ACC112 (cell line): ENCODE results near the gene RBL2.
"Not testable (repeated sequence)": the region's sequence is repeated elsewhere in the genome, so short reads cannot be mapped to it uniquely, and the experiment has no call there.

Experiments
- H2AFZ ChIP-seq: fragments of 200-600 bp; sonication (generic); one replicate; pipeline ENCODE4 v1.6.0; 2017; ENCODE audit warnings: antibody characterized with exemption, low read length; ENCODE audit not compliant: unreplicated experiment
- H3K27ac ChIP-seq: fragments of 200-600 bp; sonication (generic); 2 replicates; pipeline ENCODE4 v1.5.1; 2014; ENCODE audit warnings: low read depth, mild to moderate bottlenecking, antibody characterized with exemption, low read length, moderate library complexity
- H3K27me3 ChIP-seq: fragments of 200-600 bp; sonication (generic); 2 replicates; pipeline ENCODE4 v1.6.1; 2014; ENCODE audit warnings: mild to moderate bottlenecking, antibody characterized with exemption, low read length, moderate library complexity, mixed read lengths; ENCODE audit not compliant: insufficient read depth
- H3K36me3 ChIP-seq: fragments of 200-600 bp; sonication (generic); 2 replicates; pipeline ENCODE4 v1.6.1; 2016; ENCODE audit warnings: mild to moderate bottlenecking, antibody characterized with exemption, low read length, moderate library complexity, mixed read lengths; ENCODE audit not compliant: insufficient read depth
- H3K4me1 ChIP-seq: fragments of 200-600 bp; sonication (generic); one replicate; pipeline ENCODE4 v1.6.1; 2016; ENCODE audit warnings: low read length, mixed read lengths; ENCODE audit not compliant: insufficient read depth, unreplicated experiment, control insufficient read depth
- H3K4me3 ChIP-seq: fragments of 200-600 bp; sonication (generic); 2 replicates; pipeline ENCODE4 v1.5.1; 2014; ENCODE audit warnings: mild to moderate bottlenecking, low read depth, low read length
- H3K79me2 ChIP-seq: fragments of 200-600 bp; sonication (generic); one replicate; pipeline ENCODE4 v1.6.0; 2016; ENCODE audit warnings: low read length; ENCODE audit not compliant: control insufficient read depth, unreplicated experiment, insufficient read depth

RBL2 gene

DNA sequence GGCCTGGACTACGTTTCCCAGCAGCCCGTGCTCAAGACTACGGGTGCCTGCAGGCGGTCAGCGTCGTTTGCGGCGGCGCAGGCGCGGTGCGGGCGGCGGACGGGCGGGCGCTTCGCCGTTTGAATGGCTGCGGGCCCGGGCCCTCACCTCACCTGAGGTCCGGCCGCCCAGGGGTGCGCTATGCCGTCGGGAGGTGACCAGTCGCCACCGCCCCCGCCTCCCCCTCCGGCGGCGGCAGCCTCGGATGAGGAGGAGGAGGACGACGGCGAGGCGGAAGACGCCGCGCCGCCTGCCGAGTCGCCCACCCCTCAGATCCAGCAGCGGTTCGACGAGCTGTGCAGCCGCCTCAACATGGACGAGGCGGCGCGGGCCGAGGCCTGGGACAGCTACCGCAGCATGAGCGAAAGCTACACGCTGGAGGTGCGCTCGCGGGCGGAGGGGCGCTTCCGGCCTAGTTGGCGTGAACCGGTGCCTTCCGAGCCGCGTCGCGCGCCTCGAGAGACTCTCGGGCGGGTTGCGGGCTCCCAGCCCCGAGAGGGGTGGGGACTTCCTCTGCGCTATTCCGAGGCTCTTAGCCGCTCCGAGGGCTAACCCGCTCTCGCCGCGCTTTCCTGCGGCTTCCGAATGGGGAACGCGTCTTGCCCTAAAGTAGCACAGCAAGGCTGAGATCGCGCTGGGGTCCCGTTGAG is at the start of gene RBL2:
RBL2 (plus strand) TSS at position 95 of the 689 bp plus-strand sequence; CDS start at position 181, 86 bp downstream.
- Histone ChIP-seq H3K27me3 (0 out of 2 replicates have a peak, but pooled peaks cover 4% of the 10 kb centered on the region), H3K4me3 (peak within 1 kb of the TSS; percentile 86), H3K36me3 (no peaks in the 10 kb centered on the region), H3K4me1 (peaks cover 11% of the 10 kb centered on the region), H2AFZ (peak within 1 kb of the TSS; percentile 100), H3K79me2 (peaks cover 32% of the 10 kb centered on the region), H3K27ac (peak within 1 kb of the TSS; percentile 47; the same call in 1 of the 2 replicates)

DNA sequence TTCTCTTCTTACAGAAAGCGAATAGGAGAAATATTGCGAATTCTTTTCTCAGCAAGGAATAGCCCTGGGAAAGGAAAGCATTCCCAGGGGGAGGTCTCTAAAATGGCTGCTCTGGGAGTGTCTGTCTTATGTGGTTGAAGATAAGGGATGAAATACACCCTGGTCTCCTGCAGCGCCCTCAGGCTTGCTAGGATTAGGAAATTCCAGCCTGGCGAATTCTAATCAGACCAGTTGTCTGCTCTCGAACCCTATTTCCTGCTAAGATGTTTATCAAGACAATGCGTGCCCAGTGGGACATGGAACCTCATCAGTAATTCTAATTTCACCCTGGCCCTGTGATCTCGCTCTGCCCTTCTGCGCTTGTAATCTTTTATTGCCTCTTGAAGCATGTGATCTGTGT is 49.7 kb upstream of the RBL2 start:
- H3K4me3 ChIP-seq, H3K27ac ChIP-seq, H3K4me1 ChIP-seq, H3K27me3 ChIP-seq, H3K79me2 ChIP-seq, H3K36me3 ChIP-seq, H2AFZ ChIP-seq: not testable (repeated sequence)

DNA sequence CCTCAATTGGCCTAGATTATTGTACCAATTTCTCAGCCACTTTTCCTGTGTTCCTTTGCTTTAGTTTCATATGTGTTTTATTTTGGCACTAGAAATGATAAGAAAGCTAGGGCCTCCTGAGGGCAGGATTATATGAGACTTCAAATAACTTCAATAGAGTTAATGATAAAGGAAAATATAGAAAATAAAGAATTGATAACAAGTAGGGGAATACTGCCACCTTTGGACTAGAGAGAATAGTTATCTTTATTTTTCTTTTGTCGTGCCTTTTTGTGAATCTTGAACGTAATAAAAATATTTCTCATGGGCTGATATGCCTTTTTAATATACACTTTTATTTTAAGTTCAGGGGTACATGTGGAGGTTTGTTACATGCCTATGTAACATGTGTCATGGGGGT is 29.3 kb upstream of the RBL2 start:
- H3K36me3 ChIP-seq, result no peaks in the 10 kb centered on the region
- H3K27ac ChIP-seq, result no peak overlapping the region
- peaks cover 7% of the 10 kb centered on the region; the same call in 1 of the 2 replicates for H3K27me3 ChIP-seq
- H3K79me2 ChIP-seq, result no peaks in the 10 kb centered on the region
- H2AFZ ChIP-seq, result no peak overlapping the region
- no peaks in the 10 kb centered on the region for H3K4me1 ChIP-seq
- H3K4me3 ChIP-seq, result no peak overlapping the region

DNA sequence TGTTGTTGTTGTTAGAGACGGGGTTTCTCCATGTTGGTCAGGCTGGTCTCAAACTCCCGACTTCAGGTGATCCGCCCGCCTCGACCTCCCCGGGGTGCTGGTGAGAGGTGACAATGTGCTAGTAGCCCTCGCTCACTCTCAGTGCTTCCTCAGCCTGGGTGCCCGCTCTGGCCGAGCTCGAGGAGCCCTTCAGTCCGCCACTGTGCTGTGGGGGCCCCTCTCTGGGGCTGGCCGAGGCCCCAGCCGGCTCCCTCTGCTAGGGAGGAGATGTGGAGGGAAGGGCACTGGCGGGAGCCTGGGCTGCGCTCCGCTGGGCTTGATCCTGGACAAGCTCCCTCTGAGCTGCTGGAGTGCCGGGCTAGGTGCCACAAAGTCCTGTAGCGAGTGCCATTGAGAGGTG is 21.7 kb upstream of the RBL2 start:
- H3K36me3 ChIP-seq, result no peaks in the 10 kb centered on the region
- H3K4me1 ChIP-seq, result peaks cover 5% of the 10 kb centered on the region
- H2AFZ ChIP-seq, result no peak overlapping the region
- no peak overlapping the region for H3K27ac ChIP-seq
- no peaks in the 10 kb centered on the region for H3K27me3 ChIP-seq
- H3K79me2 ChIP-seq, result no peaks in the 10 kb centered on the region
- no peak overlapping the region for H3K4me3 ChIP-seq

GRCh38 chr16:53413864-53414263 is 20.4 kb upstream of the RBL2 start:
- Histone ChIP-seq H3K27me3 (no peaks in the 10 kb centered on the region), H3K4me3 (no peak overlapping the region), H3K36me3 (no peaks in the 10 kb centered on the region), H2AFZ (no peak overlapping the region), H3K27ac (no peak overlapping the region), H3K79me2 (no peaks in the 10 kb centered on the region), H3K4me1 (peaks cover 5% of the 10 kb centered on the region)

DNA sequence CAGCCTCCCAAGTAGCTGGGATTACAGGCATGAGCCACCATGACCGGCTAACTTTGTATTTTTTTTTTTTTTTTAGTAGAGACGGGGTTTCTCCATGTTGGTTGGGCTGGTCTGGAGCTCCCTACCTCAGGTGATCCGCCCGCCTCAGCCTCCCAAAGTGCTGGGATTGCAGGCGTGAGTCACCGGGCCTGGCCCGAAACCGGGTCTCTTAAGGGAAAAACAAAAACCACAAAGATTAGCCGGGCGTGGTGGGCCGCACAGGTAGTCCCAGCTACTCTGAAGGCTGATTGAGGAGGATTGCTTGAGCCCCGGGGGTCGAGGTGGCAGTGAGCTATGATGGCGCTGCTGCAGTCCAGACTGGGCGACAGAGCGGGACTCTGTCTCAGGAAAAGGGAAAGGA is 19.9 kb upstream of the RBL2 start:
- Histone ChIP-seq H3K27ac (no peak overlapping the region), H3K27me3 (no peaks in the 10 kb centered on the region), H3K4me3 (no peak overlapping the region), H2AFZ (no peak overlapping the region), H3K4me1 (peaks cover 5% of the 10 kb centered on the region), H3K36me3 (no peaks in the 10 kb centered on the region), H3K79me2 (no peaks in the 10 kb centered on the region)

DNA sequence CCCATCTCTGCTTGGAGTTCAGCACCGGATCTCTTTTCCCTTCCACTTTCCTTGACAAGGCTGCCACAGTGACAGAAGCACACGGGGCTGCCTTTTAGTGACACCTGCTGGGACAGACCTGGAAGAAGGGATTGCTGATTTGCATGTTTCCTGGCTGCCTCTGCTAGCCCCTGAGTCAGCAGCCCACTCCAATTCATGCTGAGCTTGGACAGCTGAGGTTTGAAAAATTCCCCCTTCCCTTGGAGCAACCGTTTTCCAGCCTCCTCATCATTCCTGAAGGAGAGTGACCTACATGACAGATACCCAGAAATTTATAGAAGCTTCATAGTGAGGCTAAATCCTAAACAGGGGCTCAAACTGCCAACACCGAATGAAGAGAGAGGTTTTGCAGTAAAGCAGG is 18.8 kb upstream of the RBL2 start:
- Histone ChIP-seq H3K4me3 (no peak overlapping the region), H3K27me3 (no peaks in the 10 kb centered on the region), H2AFZ (peak overlapping the region; percentile 30), H3K4me1 (peaks cover 5% of the 10 kb centered on the region), H3K79me2 (no peaks in the 10 kb centered on the region), H3K27ac (no peak overlapping the region), H3K36me3 (no peaks in the 10 kb centered on the region)

DNA sequence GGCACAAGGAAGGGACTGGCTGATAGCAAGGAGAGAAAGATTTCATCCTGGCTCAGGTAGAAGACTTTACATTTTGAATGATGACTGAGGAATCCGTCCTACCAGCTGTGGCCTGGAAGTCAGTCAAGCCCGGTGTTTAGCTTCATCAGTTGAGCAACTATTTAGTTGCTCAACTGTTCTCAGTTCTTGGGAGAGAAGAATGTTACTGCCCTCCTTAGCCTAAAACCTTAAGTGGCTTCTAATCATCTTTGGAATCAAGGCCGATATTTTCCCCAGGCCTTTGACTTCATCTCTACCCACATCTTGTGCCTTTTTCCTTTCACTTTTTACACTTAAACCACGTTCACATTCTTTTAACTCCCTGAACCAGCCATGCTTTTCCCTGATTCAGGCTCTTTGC is 17.3 kb upstream of the RBL2 start:
- Histone ChIP-seq H3K4me3 (peak overlapping the region; percentile 37), H3K27me3 (no peaks in the 10 kb centered on the region), H3K79me2 (no peaks in the 10 kb centered on the region), H3K4me1 (peaks cover 5% of the 10 kb centered on the region), H3K36me3 (no peaks in the 10 kb centered on the region), H3K27ac (no peak overlapping the region), H2AFZ (peak overlapping the region; percentile 95)

DNA sequence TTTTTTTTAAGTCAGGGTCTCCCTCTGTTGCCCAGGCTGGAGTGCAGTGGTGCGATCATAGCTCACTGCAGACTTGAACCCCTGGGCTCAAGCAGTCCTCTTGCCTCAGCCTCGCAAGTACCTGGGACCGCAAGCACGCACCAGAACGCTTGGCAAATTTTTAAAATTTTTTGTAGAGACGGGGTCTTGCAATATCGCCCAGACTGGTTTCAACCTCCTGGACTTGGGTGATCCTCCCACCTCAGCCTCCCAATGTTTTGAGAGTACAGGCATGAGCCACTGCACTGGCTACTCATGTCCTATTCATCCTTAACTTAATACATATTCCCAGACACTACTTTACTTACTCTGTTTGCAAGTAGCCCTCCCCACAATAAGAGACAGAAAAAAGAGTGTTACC is 16.3 kb upstream of the RBL2 start:
- H3K4me3 ChIP-seq, result no peak overlapping the region
- H3K27me3 ChIP-seq, result no peaks in the 10 kb centered on the region
- H3K4me1 ChIP-seq, result peaks cover 5% of the 10 kb centered on the region
- no peak overlapping the region for H3K27ac ChIP-seq
- no peaks in the 10 kb centered on the region for H3K79me2 ChIP-seq
- H2AFZ ChIP-seq, result no peak overlapping the region
- no peaks in the 10 kb centered on the region for H3K36me3 ChIP-seq

DNA sequence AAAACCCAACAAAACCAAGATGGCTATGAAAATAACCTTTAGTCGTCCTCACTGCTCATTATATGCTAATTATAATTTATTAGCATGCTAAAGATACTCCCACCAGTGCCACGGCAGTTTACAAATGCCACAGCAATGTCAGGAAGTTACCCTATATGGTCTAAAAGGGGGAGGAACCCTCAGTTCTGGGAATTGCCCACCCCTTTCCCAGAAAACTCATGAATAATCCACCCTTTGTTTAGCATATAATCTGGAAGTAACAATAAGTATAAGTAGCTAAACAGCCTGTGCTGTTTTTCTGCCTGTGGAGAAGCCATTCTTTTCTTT is 14.9 kb upstream of the RBL2 start:
- not testable (repeated sequence) for H3K79me2 ChIP-seq, H3K27ac ChIP-seq, H3K4me1 ChIP-seq, H3K27me3 ChIP-seq, H3K36me3 ChIP-seq, H2AFZ ChIP-seq, H3K4me3 ChIP-seq

GRCh38 chr16:53421248-53421647 is 13.0 kb upstream of the RBL2 start:
- no peak overlapping the region for H3K4me3 ChIP-seq
- H3K79me2 ChIP-seq, result no peaks in the 10 kb centered on the region
- H3K4me1 ChIP-seq, result peaks cover 5% of the 10 kb centered on the region

More at GRCh38 chr16:53421248-53421647, 13.0 kb upstream of the RBL2 start:
- H2AFZ ChIP-seq, result no peak overlapping the region
- no peaks in the 10 kb centered on the region for H3K27me3 ChIP-seq
- H3K36me3 ChIP-seq, result no peaks in the 10 kb centered on the region
- no peak overlapping the region for H3K27ac ChIP-seq
